PC-3 (cell line): ENCODE data around the gene CD2AP.

Source experiments
- CTCF ChIP-seq: fragments of 300-600 bp; sonication (generic); conservative IDR thresholded peaks from 2 replicates; pipeline ENCODE4 v1.5.1; 2017; ENCODE audit warnings: antibody characterized with exemption, low read depth, mild to moderate bottlenecking, low read length
- EZH2 ChIP-seq: fragments of 300-600 bp; sonication (generic); IDR thresholded peaks from one replicate; pipeline ENCODE4 v1.6.1; 2017; ENCODE audit warnings: antibody characterized with exemption, mild to moderate bottlenecking, low read length; ENCODE audit not compliant: unreplicated experiment

- TF ChIP-seq EZH2, result no peak
- TF ChIP-seq CTCF, result no peak
Measured at GRCh38 chr6:47592131-47592840, 114.7 kb downstream of the CD2AP start.
